SJSA1 (cell line): ENCODE data around the gene ZNF787. TPM values are rescaled to one million over a fixed set of nuclear protein-coding genes. Genes with fewer than 3 reads are reported as not detected.

Source experiments
- DNase-seq, 2 experiments: peaks; one replicate each; pipeline ENCODE4 v3.0.0-alpha.2; 2015 to 2020; ENCODE audit warnings: low spot score in 2 of 2, low read depth in 1 of 2
- H3K27ac ChIP-seq: fragments of 250-450 bp; sonication (Bioruptor Pico); 2 replicates; pipeline ENCODE4 v1.5.1; 2020; ENCODE audit warnings: mild to moderate bottlenecking, moderate library complexity
- H3K27me3 ChIP-seq: fragments of 250-450 bp; sonication (Bioruptor Pico); replicated peaks from 2 replicates; pipeline ENCODE4 v1.5.1; 2020; ENCODE audit warnings: mild to moderate bottlenecking, moderate library complexity
- H3K36me3 ChIP-seq: fragments of 250-450 bp; sonication (Bioruptor Pico); 2 replicates; pipeline ENCODE4 v1.5.1; 2020; ENCODE audit warnings: mild to moderate bottlenecking
- H3K4me1 ChIP-seq: fragments of 250-450 bp; sonication (Bioruptor Pico); replicated peaks from 2 replicates; pipeline ENCODE4 v1.6.1; 2021; ENCODE audit warnings: mild to moderate bottlenecking
- H3K4me3 ChIP-seq: fragments of 250-450 bp; sonication (Bioruptor Pico); 2 replicates; pipeline ENCODE4 v1.5.1; 2020; ENCODE audit warnings: mild to moderate bottlenecking
- H3K9me3 ChIP-seq: fragments of 250-450 bp; sonication (Bioruptor Pico); replicated peaks from 2 replicates; pipeline ENCODE4 v1.5.1; 2020; ENCODE audit warnings: mild to moderate bottlenecking
- total RNA-seq: library from RNA; depleted of rRNA; stranded (reverse); fragments of >200 nt; shearing (Covaris generic); gene quantifications from 2 replicates; pipeline ENCODE4 v1.2.3, GENCODE V29; 2014

Gene ZNF787
- total RNA-seq, 1 experiment from 2014 or later, result 26.2 TPM

DNA sequence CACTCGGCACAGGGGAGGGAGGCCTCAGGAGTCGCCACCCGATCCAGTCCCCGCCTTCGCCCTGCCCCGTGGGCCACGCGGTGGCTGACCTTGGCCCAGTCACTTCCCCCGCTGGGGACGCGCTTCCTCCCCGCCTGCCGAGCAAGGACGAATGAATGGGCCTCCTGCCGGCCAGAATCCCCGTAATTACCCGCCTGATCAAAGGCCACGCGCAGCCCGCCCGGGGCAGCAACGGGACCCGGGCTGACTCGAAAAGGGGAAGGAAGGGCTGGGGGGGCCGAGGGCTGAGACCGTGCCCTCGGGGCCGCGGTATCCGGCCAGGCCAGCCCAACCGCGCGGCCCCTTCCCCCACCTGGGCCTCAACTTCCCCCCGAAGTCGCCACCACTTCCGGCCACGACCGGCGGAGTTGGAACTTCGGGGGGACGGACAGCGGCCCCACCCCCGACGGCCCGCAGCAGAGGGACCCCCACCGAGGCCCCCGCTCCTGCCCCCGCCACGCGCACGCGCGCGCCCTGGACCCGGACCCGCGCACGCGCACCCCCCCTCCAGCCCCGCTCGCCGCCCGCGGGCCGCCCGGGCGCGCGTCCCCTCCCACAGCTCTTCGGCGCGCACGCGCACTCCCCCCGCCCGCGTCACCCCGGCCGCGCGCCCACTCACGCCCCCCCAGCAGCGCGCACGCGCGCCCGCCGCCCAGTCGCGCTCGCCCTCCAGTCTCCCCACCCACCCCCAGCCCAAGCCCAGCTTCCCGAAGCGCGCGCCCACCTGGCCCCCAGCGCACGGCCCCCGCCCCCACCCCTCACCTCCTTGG is 520 bp downstream of the ZNF787 start:
- H3K27me3 ChIP-seq, result no peaks in the 10 kb centered on the region

GRCh38 chr19:56120002-56120370 is 1.1 kb downstream of the ZNF787 start:
- peaks cover 12% of the 10 kb centered on the region for H3K4me1 ChIP-seq
- peaks cover 25% of the 10 kb centered on the region for H3K36me3 ChIP-seq
- H3K9me3 ChIP-seq, result no peaks in the 10 kb centered on the region
- no peak for DNase-seq
- H3K27ac ChIP-seq, result peak overlapping the region; percentile 95
- peak overlapping the region; percentile 90 for H3K4me3 ChIP-seq
- H3K27me3 ChIP-seq, result no peaks in the 10 kb centered on the region

More for the DNA sequence above, 520 bp downstream of the ZNF787 start:
- Histone ChIP-seq H3K4me1 (peaks cover 12% of the 10 kb centered on the region), H3K36me3 (peaks cover 25% of the 10 kb centered on the region), H3K9me3 (no peaks in the 10 kb centered on the region), H3K27ac (peak overlapping the region; percentile 95), H3K4me3 (peak overlapping the region; percentile 90)
- DNase-seq, result peak; percentile 69 to 83

DNA sequence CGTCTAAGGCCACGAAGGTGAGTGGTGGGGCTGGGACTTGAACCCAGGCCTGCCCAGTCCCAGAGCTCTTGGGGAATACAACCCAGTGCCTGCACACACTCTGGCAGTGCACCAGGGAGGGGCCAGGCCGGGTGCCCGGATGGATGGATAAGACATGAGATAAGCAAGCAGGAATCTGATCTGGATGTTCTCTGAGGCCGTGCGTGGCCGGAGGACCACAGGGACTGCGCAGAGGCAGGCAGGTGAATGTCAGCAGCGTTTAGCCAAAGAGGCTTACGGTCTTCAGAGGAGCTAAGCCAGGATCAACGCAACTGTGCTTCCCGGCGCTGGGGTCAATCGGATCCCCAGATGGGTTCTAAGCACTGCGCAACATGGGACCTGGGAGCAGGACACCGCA is 1.5 kb downstream of the ZNF787 start:
- Histone ChIP-seq H3K4me1 (peaks cover 12% of the 10 kb centered on the region), H3K4me3 (peak overlapping the region; percentile 90), H3K27me3 (no peaks in the 10 kb centered on the region), H3K36me3 (peaks cover 29% of the 10 kb centered on the region), H3K9me3 (no peaks in the 10 kb centered on the region), H3K27ac (no peak overlapping the region)
- no peak for DNase-seq

GRCh38 chr19:56118666-56119581 is 2.2 kb downstream of the ZNF787 start:
- H3K4me1 ChIP-seq, result peaks cover 12% of the 10 kb centered on the region
- no peak for DNase-seq
- peak overlapping the region; percentile 90; the same call in 1 of the 2 replicates for H3K4me3 ChIP-seq
- H3K36me3 ChIP-seq, result peaks cover 30% of the 10 kb centered on the region
- no peaks in the 10 kb centered on the region for H3K27me3 ChIP-seq
- H3K27ac ChIP-seq, result no peak overlapping the region
- no peaks in the 10 kb centered on the region for H3K9me3 ChIP-seq

DNA sequence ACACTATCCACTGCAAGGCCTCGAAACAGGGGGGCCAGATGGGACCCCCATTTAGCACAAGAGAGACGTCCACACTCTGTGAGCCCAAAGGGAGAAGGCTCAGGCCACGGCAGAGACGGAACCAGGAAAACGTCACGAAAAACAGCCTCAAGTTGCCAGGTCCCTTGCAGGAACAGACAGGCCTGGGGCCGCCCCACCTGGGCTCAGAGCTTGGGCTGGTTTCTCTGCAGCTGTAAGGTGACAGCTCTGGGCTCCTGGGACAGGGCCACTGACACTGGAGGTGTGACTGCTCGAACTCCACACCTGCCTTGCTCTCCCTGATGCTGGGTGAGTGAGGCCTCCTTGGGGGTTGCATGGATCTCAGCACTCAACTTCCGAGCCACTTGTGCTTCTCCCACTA is 3.2 kb downstream of the ZNF787 start:
- Histone ChIP-seq H3K27me3 (no peaks in the 10 kb centered on the region), H3K4me1 (peaks cover 12% of the 10 kb centered on the region), H3K4me3 (no peak overlapping the region), H3K36me3 (peaks cover 30% of the 10 kb centered on the region), H3K27ac (no peak overlapping the region), H3K9me3 (no peaks in the 10 kb centered on the region)
- DNase-seq, result no peak

DNA sequence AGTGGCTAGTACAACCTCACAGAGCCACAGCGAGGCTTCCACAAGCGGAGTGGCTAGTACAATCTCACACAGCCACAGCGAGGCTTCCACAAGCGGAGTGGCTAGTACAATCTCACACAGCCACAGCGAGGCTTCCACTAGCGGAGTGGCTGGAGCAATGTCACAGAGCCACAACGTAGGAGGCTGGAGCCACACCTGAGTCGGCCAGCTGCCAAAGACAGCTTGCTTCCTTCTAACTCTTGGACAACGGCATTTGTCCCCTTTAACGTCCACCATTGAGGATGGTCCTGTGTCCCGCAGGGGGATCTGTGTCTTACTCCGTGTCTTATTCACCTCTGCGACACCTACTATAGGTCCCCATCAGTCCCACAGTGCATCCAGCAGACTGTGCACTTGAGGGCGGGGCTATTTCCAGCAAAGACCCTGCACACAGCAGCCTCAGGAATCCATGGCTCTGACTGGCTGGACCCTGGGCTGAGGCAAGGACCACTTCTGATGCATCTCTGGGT is 3.7 kb downstream of the ZNF787 start:
- Histone ChIP-seq H3K36me3 (peaks cover 30% of the 10 kb centered on the region), H3K4me1 (peaks cover 12% of the 10 kb centered on the region), H3K9me3 (no peaks in the 10 kb centered on the region), H3K27me3 (no peaks in the 10 kb centered on the region), H3K4me3 (no peak overlapping the region), H3K27ac (no peak overlapping the region)
- DNase-seq, result no peak

- Histone ChIP-seq H3K9me3 (no peaks in the 10 kb centered on the region), H3K4me3 (no peak overlapping the region), H3K36me3 (peaks cover 34% of the 10 kb centered on the region)
These were observed 4.5 kb downstream of the ZNF787 start for GRCh38 chr19:56116606-56117005.

GRCh38 chr19:56115490-56115889 is 5.6 kb downstream of the ZNF787 start:
- peaks cover 34% of the 10 kb centered on the region for H3K36me3 ChIP-seq
- H3K27ac ChIP-seq, result no peak overlapping the region
- no peaks in the 10 kb centered on the region for H3K27me3 ChIP-seq
- DNase-seq, result no peak
- peaks cover 12% of the 10 kb centered on the region for H3K4me1 ChIP-seq
- H3K4me3 ChIP-seq, result no peak overlapping the region
- H3K9me3 ChIP-seq, result no peaks in the 10 kb centered on the region

More at GRCh38 chr19:56116606-56117005, 4.5 kb downstream of the ZNF787 start:
- no peaks in the 10 kb centered on the region for H3K27me3 ChIP-seq
- H3K4me1 ChIP-seq, result peaks cover 12% of the 10 kb centered on the region
- no peak for DNase-seq
- H3K27ac ChIP-seq, result no peak overlapping the region

DNA sequence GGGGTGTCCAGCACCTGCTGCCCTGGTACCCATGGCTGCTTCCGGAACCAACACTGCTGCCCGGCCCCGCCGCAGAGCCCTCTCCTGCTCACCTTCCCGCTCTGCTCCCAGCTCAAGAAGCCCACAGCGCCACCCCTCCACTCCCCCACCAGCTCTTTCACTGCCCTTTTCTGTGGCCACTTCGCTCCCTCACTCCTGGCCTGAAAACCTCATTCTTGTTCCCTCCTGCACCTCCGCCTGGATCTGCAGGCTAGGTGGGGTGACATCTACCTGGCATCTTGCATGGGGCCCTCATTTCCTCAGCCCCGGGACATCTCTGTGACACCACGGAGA is 6.4 kb downstream of the ZNF787 start:
- Histone ChIP-seq H3K36me3 (peaks cover 32% of the 10 kb centered on the region), H3K9me3 (no peaks in the 10 kb centered on the region), H3K4me3 (no peak overlapping the region), H3K27me3 (no peaks in the 10 kb centered on the region), H3K27ac (no peak overlapping the region), H3K4me1 (peaks cover 9% of the 10 kb centered on the region)
- no peak for DNase-seq

- Histone ChIP-seq H3K27ac (no peak overlapping the region), H3K27me3 (no peaks in the 10 kb centered on the region), H3K4me1 (peaks cover 3% of the 10 kb centered on the region; the same call in 1 of the 2 replicates), H3K4me3 (no peak overlapping the region), H3K9me3 (no peaks in the 10 kb centered on the region), H3K36me3 (peaks cover 33% of the 10 kb centered on the region)
- DNase-seq, result no peak
These were observed 6.9 kb downstream of the ZNF787 start for GRCh38 chr19:56114051-56114777.

- H3K4me3 ChIP-seq, result no peak overlapping the region
These were observed 7.9 kb downstream of the ZNF787 start for GRCh38 chr19:56113074-56113632.

GRCh38 chr19:56112313-56112709 is 8.8 kb downstream of the ZNF787 start:
- no peaks in the 10 kb centered on the region for H3K27me3 ChIP-seq
- H3K27ac ChIP-seq, result no peak overlapping the region
- no peaks in the 10 kb centered on the region for H3K4me1 ChIP-seq
- H3K4me3 ChIP-seq, result no peak overlapping the region
- peaks cover 22% of the 10 kb centered on the region for H3K36me3 ChIP-seq
- no peaks in the 10 kb centered on the region for H3K9me3 ChIP-seq
- no peak for DNase-seq

More at GRCh38 chr19:56113074-56113632, 7.9 kb downstream of the ZNF787 start:
- Histone ChIP-seq H3K27ac (no peak overlapping the region), H3K36me3 (peaks cover 28% of the 10 kb centered on the region), H3K27me3 (no peaks in the 10 kb centered on the region), H3K4me1 (no peaks in the 10 kb centered on the region), H3K9me3 (no peaks in the 10 kb centered on the region)
- DNase-seq, result no peak
